ENCODE measurements around the gene GPR12. TPM values are rescaled to one million over a fixed set of nuclear protein-coding genes. Genes with fewer than 3 reads are reported as not detected.

GPR12 gene
- polyA plus RNA-seq, 1 donor from 2014 or later, result 6.7 TPM

DNA sequence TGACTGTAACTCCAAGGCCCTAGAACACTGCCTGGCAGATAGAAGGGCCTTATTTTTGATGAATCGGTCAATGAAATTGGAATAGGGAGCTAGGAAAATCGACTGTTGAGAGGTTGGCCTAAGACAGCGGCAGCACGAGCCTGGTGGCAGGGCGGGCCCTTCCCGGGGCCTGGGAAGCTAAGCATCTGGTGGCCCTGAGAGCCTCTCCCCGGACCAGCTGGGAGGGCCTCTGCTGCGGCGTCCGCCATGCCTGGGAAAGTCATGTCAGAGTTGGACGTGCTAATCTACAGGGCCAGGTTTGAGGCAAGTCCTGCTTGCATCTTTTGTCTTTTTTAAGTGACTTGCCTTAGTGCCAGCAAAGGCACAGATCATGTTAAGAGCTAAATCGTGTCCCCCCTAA lies 11.2 kb upstream of the GPR12 start:
- no peaks in the 10 kb centered on the region for H3K36me3 ChIP-seq (ENCODE audit: insufficient read depth, low read length)
- no peak for TF ChIP-seq POLR2AphosphoS5 (IDR thresholded peaks at IDR 0.05)
- no peak for TF ChIP-seq CTCF (IDR thresholded peaks at IDR 0.05; ENCODE audit: poor library complexity, severe bottlenecking)
- no peak for TF ChIP-seq RAD21 (conservative IDR thresholded peaks at IDR 0.05)
- no peak for TF ChIP-seq MXI1 (conservative IDR thresholded peaks at IDR 0.05; ENCODE audit: poor library complexity, severe bottlenecking)
- TF ChIP-seq, protein P1, sequence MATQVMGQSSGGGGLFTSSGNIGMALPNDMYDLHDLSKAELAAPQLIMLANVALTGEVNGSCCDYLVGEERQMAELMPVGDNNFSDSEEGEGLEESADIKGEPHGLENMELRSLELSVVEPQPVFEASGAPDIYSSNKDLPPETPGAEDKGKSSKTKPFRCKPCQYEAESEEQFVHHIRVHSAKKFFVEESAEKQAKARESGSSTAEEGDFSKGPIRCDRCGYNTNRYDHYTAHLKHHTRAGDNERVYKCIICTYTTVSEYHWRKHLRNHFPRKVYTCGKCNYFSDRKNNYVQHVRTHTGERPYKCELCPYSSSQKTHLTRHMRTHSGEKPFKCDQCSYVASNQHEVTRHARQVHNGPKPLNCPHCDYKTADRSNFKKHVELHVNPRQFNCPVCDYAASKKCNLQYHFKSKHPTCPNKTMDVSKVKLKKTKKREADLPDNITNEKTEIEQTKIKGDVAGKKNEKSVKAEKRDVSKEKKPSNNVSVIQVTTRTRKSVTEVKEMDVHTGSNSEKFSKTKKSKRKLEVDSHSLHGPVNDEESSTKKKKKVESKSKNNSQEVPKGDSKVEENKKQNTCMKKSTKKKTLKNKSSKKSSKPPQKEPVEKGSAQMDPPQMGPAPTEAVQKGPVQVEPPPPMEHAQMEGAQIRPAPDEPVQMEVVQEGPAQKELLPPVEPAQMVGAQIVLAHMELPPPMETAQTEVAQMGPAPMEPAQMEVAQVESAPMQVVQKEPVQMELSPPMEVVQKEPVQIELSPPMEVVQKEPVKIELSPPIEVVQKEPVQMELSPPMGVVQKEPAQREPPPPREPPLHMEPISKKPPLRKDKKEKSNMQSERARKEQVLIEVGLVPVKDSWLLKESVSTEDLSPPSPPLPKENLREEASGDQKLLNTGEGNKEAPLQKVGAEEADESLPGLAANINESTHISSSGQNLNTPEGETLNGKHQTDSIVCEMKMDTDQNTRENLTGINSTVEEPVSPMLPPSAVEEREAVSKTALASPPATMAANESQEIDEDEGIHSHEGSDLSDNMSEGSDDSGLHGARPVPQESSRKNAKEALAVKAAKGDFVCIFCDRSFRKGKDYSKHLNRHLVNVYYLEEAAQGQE (IDR thresholded peaks at IDR 0.05; ENCODE audit: borderline replicate concordance), result no peak
- no peaks in the 10 kb centered on the region for H3K27me3 ChIP-seq (ENCODE audit: insufficient read depth, low read depth, low read length)

DNA sequence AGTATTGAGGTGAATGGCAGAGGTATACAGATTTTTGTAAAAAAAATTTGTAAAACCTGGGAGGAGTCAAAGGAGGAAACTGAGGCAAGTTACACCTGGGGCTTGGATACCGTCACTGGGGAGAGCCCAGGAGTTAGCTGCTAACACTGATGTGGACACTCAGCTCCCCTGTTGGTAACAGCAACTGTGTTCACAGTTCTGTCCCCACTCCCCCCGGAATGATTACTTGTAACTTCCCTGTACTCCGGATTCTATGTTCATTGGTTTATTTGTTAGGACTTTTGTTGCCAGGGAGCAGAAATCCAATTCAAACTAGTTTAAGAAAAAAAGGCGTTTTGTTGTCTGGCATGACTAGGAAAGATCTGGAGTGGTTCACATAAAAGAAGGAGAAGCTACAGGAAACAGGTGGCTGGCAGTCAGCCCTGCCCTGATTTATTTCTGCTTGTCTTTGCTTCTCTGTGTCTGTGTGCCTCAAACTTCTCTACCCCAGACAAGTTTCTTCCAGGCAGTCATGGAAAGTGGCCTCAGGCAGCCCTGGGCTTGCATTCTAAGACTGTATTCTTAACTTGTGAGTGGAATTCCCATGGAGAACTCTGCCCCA lies 2.3 kb upstream of the GPR12 start:
- H3K27ac ChIP-seq (ENCODE audit: low read length), result no peak overlapping the region
- H2AFZ ChIP-seq (ENCODE audit: low read depth, low read length), result no peak overlapping the region
- peaks cover 42% of the 10 kb centered on the region for H3K27me3 ChIP-seq (ENCODE audit: insufficient read depth, low read depth, low read length)
- H3F3A ChIP-seq (ENCODE audit: insufficient read depth, low read length, poor library complexity, severe bottlenecking), result no peaks in the 10 kb centered on the region
- H3K9me3 ChIP-seq (ENCODE audit: low read length), result peaks cover 5% of the 10 kb centered on the region
- H3K4me2 ChIP-seq (ENCODE audit: low read length), result no peak overlapping the region
- H3K9ac ChIP-seq (ENCODE audit: low read length), result no peak overlapping the region
- H3K79me2 ChIP-seq (replicated peaks; ENCODE audit: insufficient read depth, low read length), result no peaks in the 10 kb centered on the region
- no peaks in the 10 kb centered on the region for H3K9me2 ChIP-seq (ENCODE audit: insufficient read depth, low read length)
- H3K4me3 ChIP-seq (ENCODE audit: low read length), result no peak overlapping the region
- TF ChIP-seq, protein P1 (IDR thresholded peaks at IDR 0.05; ENCODE audit: borderline replicate concordance), result no peak
- TF ChIP-seq MXI1 (conservative IDR thresholded peaks at IDR 0.05; ENCODE audit: poor library complexity, severe bottlenecking), result no peak
- no peak for TF ChIP-seq EZH2 (IDR thresholded peaks at IDR 0.05; ENCODE audit: borderline replicate concordance, insufficient read depth, low read length, poor library complexity, severe bottlenecking)
- no peak for TF ChIP-seq EP300 (conservative IDR thresholded peaks at IDR 0.05; ENCODE audit: poor library complexity, severe bottlenecking)
- TF ChIP-seq TAF1 (IDR thresholded peaks at IDR 0.05; ENCODE audit: low read depth), result no peak
- no peak for TF ChIP-seq POLR2AphosphoS5 (IDR thresholded peaks at IDR 0.05)
- TF ChIP-seq CTCF (IDR thresholded peaks at IDR 0.05; ENCODE audit: poor library complexity, severe bottlenecking), result no peak
- TF ChIP-seq SMC3 (conservative IDR thresholded peaks at IDR 0.05; ENCODE audit: poor library complexity), result no peak
- TF ChIP-seq RAD21 (conservative IDR thresholded peaks at IDR 0.05), result no peak
- H3K36me3 ChIP-seq (ENCODE audit: insufficient read depth, low read length), result no peaks in the 10 kb centered on the region
- no peaks in the 10 kb centered on the region for H4K20me1 ChIP-seq (ENCODE audit: insufficient read depth)

More for the DNA sequence above, 11.2 kb upstream of the GPR12 start:
- H3F3A ChIP-seq (ENCODE audit: insufficient read depth, low read length, poor library complexity, severe bottlenecking), result no peaks in the 10 kb centered on the region
- no peaks in the 10 kb centered on the region for H3K9me3 ChIP-seq (ENCODE audit: low read length)
- no peaks in the 10 kb centered on the region for H3K79me2 ChIP-seq (replicated peaks; ENCODE audit: insufficient read depth, low read length)
- H3K9me2 ChIP-seq (ENCODE audit: insufficient read depth, low read length), result no peaks in the 10 kb centered on the region
- H2AFZ ChIP-seq (ENCODE audit: low read depth, low read length), result no peak overlapping the region
- no peak overlapping the region for H3K27ac ChIP-seq (ENCODE audit: low read length)
- H4K20me1 ChIP-seq (ENCODE audit: insufficient read depth), result no peaks in the 10 kb centered on the region
- no peak overlapping the region for H3K4me2 ChIP-seq (ENCODE audit: low read length)
- no peak overlapping the region for H3K4me3 ChIP-seq (ENCODE audit: low read length)
- no peak overlapping the region for H3K9ac ChIP-seq (ENCODE audit: low read length)
